ENCODE measurements around the gene C10orf71. TPM values are rescaled to one million over a fixed set of nuclear protein-coding genes. Genes with fewer than 3 reads are reported as not detected.

The C10orf71 gene
- total and polyA plus RNA-seq, 2 of the 8 experiments (the other 6 are each of a cell fraction or from before 2014, with no cell fraction given) = not detected

GRCh38 chr10:49374740-49375139 lies 75.8 kb downstream of the C10orf71 start:
- FAIRE-seq = no peak
- Histone ChIP-seq H4K91ac (replicated peaks; ENCODE audit: insufficient read length, low read length) (no peak overlapping the region), H3K56ac (replicated peaks; ENCODE audit: insufficient read length, low read depth, low read length) (no peak overlapping the region), H3K4me1 (replicated peaks in 1 of 4; ENCODE audit: control insufficient read depth in 3 of 4, insufficient read depth in 4 of 4, low read length in 3 of 4) (no peaks in the 10 kb centered on the region), H3K4me3 (ENCODE audit: extremely low read depth in 1 of 4, insufficient read depth in 2 of 4, low read depth in 3 of 4, low read length in 4 of 4) (no peak overlapping the region), H3K4ac (replicated peaks; ENCODE audit: insufficient read length, low read depth, low read length) (no peak overlapping the region), H3K4me2 (ENCODE audit: insufficient read depth in 1 of 2, low read depth in 2 of 2, low read length in 2 of 2) (no peak overlapping the region), H2AFZ (ENCODE audit: low read length) (no peak overlapping the region), H3K23ac (ENCODE audit: insufficient read length) (no peak overlapping the region), H3K27ac (ENCODE audit: low read depth, low read length) (no peak overlapping the region), H3K79me1 (ENCODE audit: low read depth, low read length) (no peaks in the 10 kb centered on the region), H4K20me1 (replicated peaks in 1 of 2; ENCODE audit: control insufficient read depth in 1 of 2, insufficient read depth in 2 of 2, low read length in 2 of 2) (no peaks in the 10 kb centered on the region), H2BK12ac (ENCODE audit: low read depth, low read length) (no peak overlapping the region), H3K23me2 (ENCODE audit: low read depth, low read length) (no peaks in the 10 kb centered on the region), H3K14ac (ENCODE audit: insufficient read length) (no peak overlapping the region), H3K36me3 (ENCODE audit: control insufficient read depth in 2 of 4, insufficient read depth in 4 of 4, low read length in 3 of 4) (no peaks in the 10 kb centered on the region), H3K79me2 (ENCODE audit: control insufficient read depth in 1 of 2, insufficient read depth in 2 of 2, low read length in 2 of 2) (no peaks in the 10 kb centered on the region), H2BK5ac (ENCODE audit: low read depth, low read length) (no peak overlapping the region), H2BK120ac (replicated peaks; ENCODE audit: low read depth, low read length) (no peak overlapping the region), H4K8ac (ENCODE audit: extremely low read depth, insufficient read depth, low read length) (no peak overlapping the region), H2BK20ac (ENCODE audit: low read length) (no peak overlapping the region), H3K9ac (replicated peaks in 1 of 4; ENCODE audit: extremely low read depth in 1 of 4, low read depth in 3 of 4, low read length in 3 of 4) (no peak overlapping the region), H3K27me3 (replicated peaks in 1 of 4; ENCODE audit: control insufficient read depth in 3 of 4, extremely low read depth in 1 of 4, insufficient read depth in 3 of 4, low read length in 3 of 4) (no peaks in the 10 kb centered on the region; a peak in 1 of 7 replicates), H4K5ac (ENCODE audit: insufficient read length, low read depth, low read length) (no peak overlapping the region), H2AK5ac (ENCODE audit: low read depth, low read length) (no peak overlapping the region), H3K9me3 (ENCODE audit: insufficient read depth in 2 of 2, low read depth in 1 of 2, low read length in 1 of 2) (no peaks in the 10 kb centered on the region), H2BK15ac (ENCODE audit: low read length) (no peak overlapping the region), H3K18ac (ENCODE audit: extremely low read depth, low read length) (no peak overlapping the region)
- DNase-seq (ENCODE audit: low read depth in 1 of 2, low spot score in 2 of 2) = no peak
- TF ChIP-seq RNF2 (IDR thresholded peaks at IDR 0.05; ENCODE audit: borderline replicate concordance, low read depth, low read length, missing control alignments, poor library complexity, severe bottlenecking) = no peak
- TF ChIP-seq CHD1 (IDR thresholded peaks at IDR 0.05; ENCODE audit: low read depth, low read length) = no peak
- TF ChIP-seq BRCA1 (IDR thresholded peaks at IDR 0.05; ENCODE audit: low read depth, low read length) = no peak
- CTCF ChIA-PET (ENCODE audit: partially characterized antibody) = interaction anchor here (0.6 to 1.2 kb wide), 3 partner anchors 9 to 141 kb away, joined by 3 read pairs; no protein-coding TSS in a partner anchor
- WGBS, 2 experiments (ENCODE audit: extremely low coverage in 1 of 2, insufficient coverage in 1 of 2, insufficient read length in 1 of 2, insufficient replicate concordance in 2 of 2, low coverage in 1 of 2, low lambda C conversion rate in 2 of 2, missing lambda C conversion rate in 1 of 2) = 89% methylated on average over 5 of the region's 5 CpGs; no CpG with 5 or more reads in 1 of the 2 experiments
- POLR2A ChIA-PET (ENCODE audit: partially characterized antibody) = no interaction called here
